GM23248 (cell line): ENCODE results near the gene ALK. TPM values are rescaled to one million over a fixed set of nuclear protein-coding genes. Genes with fewer than 3 reads are reported as not detected.

Experiments used
- DNase-seq: peaks from one replicate; pipeline ENCODE4 v3.0.0-alpha.2; 2015
- H2AFZ ChIP-seq: fragments of 200-600 bp; sonication (generic); 2 replicates; pipeline ENCODE4 v1.6.1; 2016; ENCODE audit warnings: antibody characterized with exemption
- H3F3A ChIP-seq: fragments of 200-600 bp; sonication (generic); 2 replicates; pipeline ENCODE4 v1.6.1; 2016; ENCODE audit warnings: mild to moderate bottlenecking, antibody characterized with exemption, mixed run types; ENCODE audit not compliant: insufficient read depth
- H3K27ac ChIP-seq: fragments of 200-600 bp; sonication (generic); 2 replicates; pipeline ENCODE4 v1.5.1; 2016; ENCODE audit warnings: mild to moderate bottlenecking
- H3K27me3 ChIP-seq: fragments of 200-600 bp; sonication (generic); replicated peaks from 2 replicates; pipeline ENCODE4 v1.6.1; 2016; ENCODE audit warnings: mild to moderate bottlenecking; ENCODE audit not compliant: insufficient read depth
- H3K36me3 ChIP-seq: fragments of 200-600 bp; sonication (generic); 2 replicates; pipeline ENCODE4 v1.6.1; 2016; ENCODE audit warnings: low read depth, mild to moderate bottlenecking
- H3K4me1 ChIP-seq: fragments of 200-600 bp; sonication (generic); 2 replicates; pipeline ENCODE4 v1.6.1; 2016; ENCODE audit warnings: mild to moderate bottlenecking; ENCODE audit not compliant: insufficient read depth
- H3K4me2 ChIP-seq: fragments of 200-600 bp; sonication (generic); one replicate; pipeline ENCODE4 v1.6.1; 2016; ENCODE audit warnings: mild to moderate bottlenecking; ENCODE audit not compliant: unreplicated experiment
- H3K4me3 ChIP-seq: fragments of 200-600 bp; sonication (generic); 2 replicates; pipeline ENCODE4 v1.5.1; 2016; ENCODE audit warnings: mild to moderate bottlenecking
- H3K79me2 ChIP-seq: fragments of 200-600 bp; sonication (generic); 2 replicates; pipeline ENCODE4 v1.6.1; 2016; ENCODE audit warnings: mild to moderate bottlenecking; ENCODE audit not compliant: insufficient read depth
- H3K9ac ChIP-seq: fragments of 200-600 bp; sonication (generic); 2 replicates; pipeline ENCODE4 v1.6.1; 2016; ENCODE audit warnings: mild to moderate bottlenecking
- H3K9me2 ChIP-seq: fragments of 200-600 bp; sonication (generic); 2 replicates; pipeline ENCODE4 v1.6.1; 2016; ENCODE audit warnings: mixed run types, mild to moderate bottlenecking, moderate library complexity; ENCODE audit not compliant: insufficient read depth
- H3K9me3 ChIP-seq: fragments of 200-600 bp; sonication (generic); one replicate; pipeline ENCODE4 v1.6.1; 2017; ENCODE audit warnings: low read depth
- H4K20me1 ChIP-seq: fragments of 200-600 bp; sonication (generic); 2 replicates; pipeline ENCODE4 v1.6.0; 2016; ENCODE audit not compliant: insufficient read depth
- EZH2 ChIP-seq: fragments of 200-600 bp; sonication (generic); IDR thresholded peaks from 2 replicates; pipeline ENCODE4 v1.6.1; 2018; ENCODE audit warnings: antibody characterized with exemption, mild to moderate bottlenecking; ENCODE audit not compliant: insufficient read depth, poor library complexity, severe bottlenecking
- EZH2phosphoT487 ChIP-seq: fragments of 200-600 bp; sonication (generic); IDR thresholded peaks from 2 replicates; pipeline ENCODE4 v1.6.1; 2018; ENCODE audit warnings: antibody characterized with exemption, moderate library complexity, mild to moderate bottlenecking, low read depth; ENCODE audit not compliant: insufficient read depth
- WGBS, 2 experiments: methylation state at CpG; one replicate each; pipeline ENCODE4 v1.1.6; 2015 to 2017; ENCODE audit warnings: low lambda C conversion rate in 2 of 2, low coverage in 1 of 2; ENCODE audit errors: missing lambda C conversion rate in 2 of 2; 5-methylcytosine and 5-hydroxymethylcytosine counted together
- in situ Hi-C: fragments of 300-500 bp; cut with MboI; formaldehyde crosslinking; loops from 2 replicates; pipeline ENCODE4 v1.15.0; 2020
- polyA plus RNA-seq: library from polyadenylated mRNA; unstranded; fragments of >200 nt; fragmentation: Nextera tagmentation; extraction: Ambion mirVana; gene quantifications from 2 replicates; pipeline ENCODE4 v1.2.1, GENCODE V29; 2016
- total RNA-seq: library from RNA; depleted of rRNA; stranded (reverse); fragments of >200 nt; shearing (Covaris generic); gene quantifications from 2 replicates; pipeline ENCODE4 v1.2.3, GENCODE V29; 2014

Gene ALK
- total and polyA plus RNA-seq, 2 experiments from 2014 or later = under 0.01 to 0.05 TPM

- Histone ChIP-seq H4K20me1 (no peaks in the 10 kb centered on the region), H3F3A (peaks cover 18% of the 10 kb centered on the region), H3K4me2 (no peak overlapping the region), H3K79me2 (no peaks in the 10 kb centered on the region), H3K9me2 (0 out of 2 replicates have a peak, but pooled peaks cover 5% of the 10 kb centered on the region), H3K36me3 (no peaks in the 10 kb centered on the region), H3K4me1 (peaks cover 29% of the 10 kb centered on the region), H3K4me3 (no peak overlapping the region), H3K9ac (no peak overlapping the region), H3K9me3 (no peaks in the 10 kb centered on the region), H3K27ac (no peak overlapping the region), H2AFZ (no peak overlapping the region), H3K27me3 (no peaks in the 10 kb centered on the region)
- in situ Hi-C loops = no loop called here
- no peak for TF ChIP-seq EZH2
- no peak for TF ChIP-seq EZH2phosphoT487
- DNase-seq = no peak
Observed at GRCh38 chr2:29456429-29456828, 465.0 kb downstream of the ALK start.

- no peak overlapping the region for H3K4me2 ChIP-seq
- TF ChIP-seq EZH2phosphoT487 = no peak
- no peak for TF ChIP-seq EZH2
- H3K9ac ChIP-seq = no peak overlapping the region
- 49 to 56% methylated on average over 6 of the region's 6 CpGs for WGBS, 2 experiments
- H3K4me3 ChIP-seq = no peak overlapping the region
- H3K36me3 ChIP-seq = no peaks in the 10 kb centered on the region
- no peaks in the 10 kb centered on the region for H3K79me2 ChIP-seq
- no peaks in the 10 kb centered on the region for H4K20me1 ChIP-seq
- no peaks in the 10 kb centered on the region for H3K27me3 ChIP-seq
- H3K4me1 ChIP-seq = peaks cover 20% of the 10 kb centered on the region
- H3F3A ChIP-seq = peaks cover 14% of the 10 kb centered on the region
- no peak overlapping the region for H3K27ac ChIP-seq
- peak; percentile 32 for DNase-seq
- 0 out of 2 replicates have a peak, but pooled peaks cover 5% of the 10 kb centered on the region for H3K9me2 ChIP-seq
- no peak overlapping the region for H2AFZ ChIP-seq
- in situ Hi-C loops = no loop called here
- H3K9me3 ChIP-seq = no peaks in the 10 kb centered on the region
Observed at GRCh38 chr2:29455200-29455860, 466.1 kb downstream of the ALK start.

- Histone ChIP-seq H3K4me1 (peaks cover 7% of the 10 kb centered on the region), H3K9me2 (0 out of 2 replicates have a peak, but pooled peaks cover 5% of the 10 kb centered on the region), H3K4me2 (no peak overlapping the region), H4K20me1 (no peaks in the 10 kb centered on the region), H3K79me2 (no peaks in the 10 kb centered on the region), H3K9ac (no peak overlapping the region), H2AFZ (no peak overlapping the region), H3K4me3 (no peak overlapping the region), H3K9me3 (no peaks in the 10 kb centered on the region), H3K27ac (no peak overlapping the region), H3K27me3 (no peaks in the 10 kb centered on the region), H3K36me3 (no peaks in the 10 kb centered on the region), H3F3A (no peaks in the 10 kb centered on the region)
- in situ Hi-C loops = no loop called here
- no peak for DNase-seq
- TF ChIP-seq EZH2 (no peak), EZH2phosphoT487 (no peak)
- WGBS, 2 experiments = 77 to 80% methylated on average over 5 of the region's 5 CpGs
Observed at GRCh38 chr2:29452036-29452435, 469.4 kb downstream of the ALK start.

GRCh38 chr2:29450596-29451222 is 470.7 kb downstream of the ALK start:
- H3K79me2 ChIP-seq = no peaks in the 10 kb centered on the region
- H3K9me3 ChIP-seq = no peaks in the 10 kb centered on the region
- 0 out of 2 replicates have a peak, but pooled peaks cover 5% of the 10 kb centered on the region for H3K9me2 ChIP-seq
- H3K4me3 ChIP-seq = no peak overlapping the region
- WGBS, 2 experiments = 45 to 50% methylated on average over 5 of the region's 5 CpGs
- DNase-seq = no peak
- H3F3A ChIP-seq = no peaks in the 10 kb centered on the region
- no peak overlapping the region for H2AFZ ChIP-seq
- H3K36me3 ChIP-seq = no peaks in the 10 kb centered on the region
- no peak overlapping the region for H3K4me2 ChIP-seq
- in situ Hi-C loops = no loop called here
- H3K4me1 ChIP-seq = peaks cover 9% of the 10 kb centered on the region
- H3K27ac ChIP-seq = no peak overlapping the region
- TF ChIP-seq EZH2phosphoT487 (no peak), EZH2 (no peak)
- H3K27me3 ChIP-seq = no peaks in the 10 kb centered on the region
- H3K9ac ChIP-seq = no peak overlapping the region
- no peaks in the 10 kb centered on the region for H4K20me1 ChIP-seq
